ENCODE measurements around the gene PDZD4. TPM values are rescaled to one million over a fixed set of nuclear protein-coding genes. Genes with fewer than 3 reads are reported as not detected.

PDZD4 gene
- total RNA-seq, 8 experiments from 2014 or later: 0.09 to 103 (median 57.4) TPM

- in situ Hi-C loops (cut with MboI; ENCODE audit: low pct_unique_long_range_greater_than_20kb in 2 of 9, low sequenced_read_pairs in 9 of 9, unreplicated experiment in 9 of 9): no loop called here
- Histone ChIP-seq H3K4me3 (no peak overlapping the region), H3K4me1 (replicated peaks in 1 of 2) (peaks cover 0 to 2% of the 10 kb centered on the region in 2 donors), H3K27ac (no peak overlapping the region)
- 40 to 100% methylated on average over 2 of the region's 21 CpGs; no CpG with 5 or more reads in 8 of the 10 experiments for WGBS, 10 experiments
- ATAC-seq (replicated peaks in 6 of 8): no peak
Observed at GRCh38 chrX:153772316-153773217, 57.8 kb downstream of the PDZD4 start.

GRCh38 chrX:153771415-153772315, 58.7 kb downstream of the PDZD4 start:
- no peak overlapping the region for H3K4me3 ChIP-seq
- WGBS, 10 experiments: no CpG with 5 or more reads among the region's 37 CpGs
- no peak for ATAC-seq (replicated peaks in 6 of 8)
- in situ Hi-C loops (cut with MboI; ENCODE audit: low pct_unique_long_range_greater_than_20kb in 2 of 9, low sequenced_read_pairs in 9 of 9, unreplicated experiment in 9 of 9): no loop called here
- peaks cover 6% of the 10 kb centered on the region in 2 donors for H3K4me1 ChIP-seq (replicated peaks in 1 of 2)
- H3K27ac ChIP-seq: no peak overlapping the region

DNA sequence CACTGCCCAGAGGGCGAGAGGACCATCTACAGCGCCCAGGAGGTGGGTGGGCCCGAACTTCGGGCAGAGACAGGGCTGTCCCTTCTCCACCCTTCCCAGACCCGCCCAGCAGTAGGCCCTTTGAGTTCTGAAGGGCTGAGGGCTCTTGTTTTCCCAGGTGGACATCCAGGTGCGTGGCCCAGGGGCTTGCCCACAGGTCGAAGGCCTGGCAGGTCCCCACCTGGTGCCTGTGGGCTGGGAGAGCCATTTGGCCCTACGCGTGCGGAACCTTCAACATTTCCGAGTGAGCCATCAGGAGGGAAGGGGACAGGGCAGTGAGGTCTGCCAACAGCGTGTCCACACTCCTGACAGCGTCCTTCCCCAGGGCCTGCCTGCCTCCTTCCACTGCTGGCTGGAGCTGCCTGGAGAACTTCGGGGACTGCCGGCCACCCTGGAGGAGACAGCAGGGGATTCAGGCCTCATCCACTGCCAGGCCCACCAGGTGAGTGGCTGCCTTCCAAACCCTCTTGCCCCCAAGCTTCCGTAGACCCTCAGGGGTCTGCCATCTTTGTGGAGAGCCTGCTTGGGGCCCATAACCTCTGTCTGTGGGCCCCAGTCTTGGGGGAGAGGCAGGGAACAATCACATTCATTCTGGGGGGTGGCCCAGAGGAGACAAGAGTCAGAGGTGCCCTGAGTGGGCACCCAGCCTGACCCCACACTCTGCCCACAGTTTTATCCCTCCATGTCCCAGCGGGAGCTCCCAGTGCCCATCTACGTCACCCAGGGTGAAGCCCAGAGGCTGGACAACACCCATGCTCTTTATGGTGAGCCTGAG, 59.5 kb downstream of the PDZD4 start:
- ATAC-seq (replicated peaks in 6 of 8): no peak
- H3K27ac ChIP-seq: no peak overlapping the region
- peaks cover 14 to 15% of the 10 kb centered on the region in 2 donors for H3K4me1 ChIP-seq (replicated peaks in 1 of 2)
- H3K4me3 ChIP-seq: no peak overlapping the region
- 17 to 20% methylated on average over 1 of the region's 18 CpGs; no CpG with 5 or more reads in 8 of the 10 experiments for WGBS, 10 experiments
- in situ Hi-C loops (cut with MboI; ENCODE audit: low pct_unique_long_range_greater_than_20kb in 2 of 9, low sequenced_read_pairs in 9 of 9, unreplicated experiment in 9 of 9): no loop called here

GRCh38 chrX:153769865-153770600, 60.3 kb downstream of the PDZD4 start:
- ATAC-seq (replicated peaks in 6 of 8): no peak
- Histone ChIP-seq H3K4me1 (replicated peaks in 1 of 2) (peaks cover 20 to 22% of the 10 kb centered on the region in 2 donors), H3K4me3 (no peak overlapping the region), H3K27ac (no peak overlapping the region)
- in situ Hi-C loops (cut with MboI; ENCODE audit: low pct_unique_long_range_greater_than_20kb in 2 of 9, low sequenced_read_pairs in 9 of 9, unreplicated experiment in 9 of 9): no loop called here
- WGBS, 10 experiments: 61% methylated on average over 6 of the region's 25 CpGs; no CpG with 5 or more reads in 9 of the 10 experiments

GRCh38 chrX:153769158-153769864, 61.0 kb downstream of the PDZD4 start:
- H3K27ac ChIP-seq: no peak overlapping the region
- in situ Hi-C loops (cut with MboI; ENCODE audit: low pct_unique_long_range_greater_than_20kb in 2 of 9, low sequenced_read_pairs in 9 of 9, unreplicated experiment in 9 of 9): no loop called here
- no peak overlapping the region for H3K4me3 ChIP-seq
- H3K4me1 ChIP-seq (replicated peaks in 1 of 2): peaks cover 27 to 30% of the 10 kb centered on the region in 2 donors
- no peak for ATAC-seq (replicated peaks in 6 of 8)
- WGBS, 10 experiments: 63% methylated on average over 10 of the region's 23 CpGs; no CpG with 5 or more reads in 9 of the 10 experiments

DNA sequence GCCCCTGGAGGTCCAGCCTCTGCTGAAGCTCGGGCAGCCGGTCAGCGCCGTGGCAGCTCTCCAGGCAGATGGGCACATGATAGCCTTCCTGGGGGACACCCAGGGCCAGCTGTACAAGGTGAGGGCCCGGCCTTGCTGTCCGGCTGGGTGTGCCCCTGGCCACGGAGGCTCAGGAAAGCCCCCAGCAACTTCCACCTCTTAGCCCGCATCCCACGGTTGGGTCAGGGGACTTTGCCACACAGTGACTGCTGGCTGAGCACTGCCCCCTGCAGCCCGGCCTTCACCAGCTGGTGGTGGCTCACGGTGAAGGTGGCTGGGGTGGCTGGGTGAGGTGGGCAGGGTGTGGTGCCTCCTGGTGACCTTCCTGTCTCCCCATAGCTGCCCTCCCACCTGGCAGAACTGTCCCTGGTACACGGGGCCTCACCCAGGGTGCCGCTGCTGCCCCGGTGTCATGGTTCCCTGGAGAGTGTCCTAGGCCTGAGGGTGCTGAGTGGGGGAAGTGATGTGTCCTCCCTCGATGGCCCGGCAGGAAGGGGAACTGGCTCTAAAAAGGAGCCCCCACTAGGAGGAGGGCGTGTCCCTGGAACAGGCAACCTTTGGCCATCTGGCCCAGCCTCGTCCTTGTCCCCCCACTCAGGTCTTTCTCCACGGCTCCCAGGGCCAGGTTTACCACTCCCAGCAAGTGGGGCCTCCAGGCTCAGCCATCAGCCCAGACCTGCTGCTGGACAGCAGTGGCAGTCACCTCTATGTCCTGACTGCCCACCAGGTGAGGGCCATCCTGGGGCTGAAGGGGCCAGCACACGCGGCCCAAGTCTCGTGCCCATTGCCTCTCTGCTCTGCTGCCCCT, 61.8 kb downstream of the PDZD4 start:
- Histone ChIP-seq H3K4me1 (replicated peaks in 1 of 2) (peaks cover 30 to 34% of the 10 kb centered on the region in 2 donors), H3K27ac (no peak overlapping the region), H3K4me3 (no peak overlapping the region)
- in situ Hi-C loops (cut with MboI; ENCODE audit: low pct_unique_long_range_greater_than_20kb in 2 of 9, low sequenced_read_pairs in 9 of 9, unreplicated experiment in 9 of 9): no loop called here
- WGBS, 10 experiments: 0 to 71% methylated on average over 1 to 4 of the region's 22 CpGs; no CpG with 5 or more reads in 8 of the 10 experiments
- no peak for ATAC-seq (replicated peaks in 6 of 8)

GRCh38 chrX:153767674-153768055, 62.7 kb downstream of the PDZD4 start:
- WGBS, 10 experiments: no CpG with 5 or more reads among the region's 20 CpGs
- no peak overlapping the region for H3K27ac ChIP-seq
- no peak overlapping the region for H3K4me3 ChIP-seq
- in situ Hi-C loops (cut with MboI; ENCODE audit: low pct_unique_long_range_greater_than_20kb in 2 of 9, low sequenced_read_pairs in 9 of 9, unreplicated experiment in 9 of 9): no loop called here
- H3K4me1 ChIP-seq (replicated peaks in 1 of 2): peaks cover 30 to 34% of the 10 kb centered on the region in 2 donors
- ATAC-seq (replicated peaks in 6 of 8): no peak

GRCh38 chrX:153766871-153767673, 63.3 kb downstream of the PDZD4 start:
- H3K4me3 ChIP-seq: peak overlapping the region in 1 of 5 donors; percentile 10
- H3K27ac ChIP-seq: peak overlapping the region; percentile 66 to 96
- in situ Hi-C loops (cut with MboI; ENCODE audit: low pct_unique_long_range_greater_than_20kb in 2 of 9, low sequenced_read_pairs in 9 of 9, unreplicated experiment in 9 of 9): no loop called here
- peaks cover 30 to 34% of the 10 kb centered on the region in 2 donors for H3K4me1 ChIP-seq (replicated peaks in 1 of 2)
- no peak for ATAC-seq (replicated peaks in 6 of 8)
- WGBS, 10 experiments: 77% methylated on average over 23 of the region's 56 CpGs; no CpG with 5 or more reads in 9 of the 10 experiments

- H3K4me3 ChIP-seq: peak overlapping the region in 4 of 5 donors; percentile 12 to 32 (median 23)
- WGBS, 10 experiments: 40% methylated on average over 1 of the region's 21 CpGs; no CpG with 5 or more reads in 9 of the 10 experiments
- in situ Hi-C loops (cut with MboI; ENCODE audit: low pct_unique_long_range_greater_than_20kb in 2 of 9, low sequenced_read_pairs in 9 of 9, unreplicated experiment in 9 of 9): no loop called here
- ATAC-seq (replicated peaks in 6 of 8): peak; percentile 50 to 93 (median 88)
- peaks cover 30 to 34% of the 10 kb centered on the region in 2 donors for H3K4me1 ChIP-seq (replicated peaks in 1 of 2)
- peak overlapping the region; percentile 66 to 96 for H3K27ac ChIP-seq
Observed at GRCh38 chrX:153766098-153766817, 64.1 kb downstream of the PDZD4 start.

Measured in motor neuron (in vitro differentiated cells).